Lung microvascular endothelial cell (primary cell): ENCODE measurements around the gene MYH10. TPM values are rescaled to one million over a fixed set of nuclear protein-coding genes. Genes with fewer than 3 reads are reported as not detected.

Source experiments
- DNase-seq, 2 donors: peaks; one replicate each; pipeline versions ENCODE4 v3.0.0 to v3.0.0-alpha.2; 2010; ENCODE audit warnings: low read depth in 2 of 2
- total RNA-seq: library from RNA; depleted of rRNA; stranded (reverse); fragments of >200 nt; gene quantifications from 2 replicates; pipeline ENCODE4 v1.2.1, GENCODE V29; 2014

The MYH10 gene
- total RNA-seq, 1 donor from 2014 or later: 287 TPM

- no peak for DNase-seq
Measured at GRCh38 chr17:8609910-8610309, 20.6 kb downstream of the MYH10 start.

- DNase-seq: peak in 1 of 2 donors; percentile 85
Measured at GRCh38 chr17:8608001-8608400, 22.5 kb downstream of the MYH10 start.

GRCh38 chr17:8606401-8606800 lies 24.1 kb downstream of the MYH10 start:
- DNase-seq: no peak

- DNase-seq: no peak
Measured at GRCh38 chr17:8602679-8603078, 27.8 kb downstream of the MYH10 start.

- no peak for DNase-seq
Measured at GRCh38 chr17:8599351-8600011, 31.0 kb downstream of the MYH10 start.

- DNase-seq: no peak
Measured at GRCh38 chr17:8598913-8599312, 31.6 kb downstream of the MYH10 start.

- DNase-seq: no peak
Measured at GRCh38 chr17:8593830-8594229, 36.7 kb downstream of the MYH10 start.

- DNase-seq: no peak
Measured at GRCh38 chr17:8593276-8593675, 37.2 kb downstream of the MYH10 start.

- DNase-seq: no peak
Measured at GRCh38 chr17:8588877-8589554, 41.5 kb downstream of the MYH10 start.

GRCh38 chr17:8586766-8587165 lies 43.8 kb downstream of the MYH10 start:
- DNase-seq: no peak

- no peak for DNase-seq
Measured at GRCh38 chr17:8585911-8586310, 44.6 kb downstream of the MYH10 start.

- DNase-seq: no peak
Measured at GRCh38 chr17:8583954-8584353, 46.6 kb downstream of the MYH10 start.

GRCh38 chr17:8580952-8581658 lies 49.4 kb downstream of the MYH10 start:
- DNase-seq: no peak

GRCh38 chr17:8577868-8578267 lies 52.7 kb downstream of the MYH10 start:
- no peak for DNase-seq

GRCh38 chr17:8576559-8577294 lies 53.8 kb downstream of the MYH10 start:
- DNase-seq: no peak

- peak in 1 of 2 donors; percentile 31 for DNase-seq
Measured at GRCh38 chr17:8574687-8575086, 55.8 kb downstream of the MYH10 start.

- peak in 1 of 2 donors; percentile 49 for DNase-seq
Measured at GRCh38 chr17:8572764-8573163, 57.8 kb downstream of the MYH10 start.

- no peak for DNase-seq
Measured at GRCh38 chr17:8563981-8564602, 66.4 kb downstream of the MYH10 start.

GRCh38 chr17:8563024-8563776 lies 67.3 kb downstream of the MYH10 start:
- no peak for DNase-seq

- no peak for DNase-seq
Measured at GRCh38 chr17:8558144-8558543, 72.4 kb downstream of the MYH10 start.
